Tibial nerve (tissue), 4 donors: ENCODE data around the gene NCKAP1.

Experiments used
- EP300 ChIP-seq, 2 donors: sonication (generic); formaldehyde crosslinking; IDR thresholded peaks; one replicate each; pipeline ENCODE4 v1.6.1; 2017; ENCODE audit warnings: antibody characterized with exemption in 2 of 2, mild to moderate bottlenecking in 1 of 2
- POLR2A ChIP-seq, 2 donors: fragments of 450-650 bp; IDR thresholded peaks; one replicate each; pipeline ENCODE4 v1.6.1; 2017; ENCODE audit warnings: antibody characterized with exemption in 2 of 2, mild to moderate bottlenecking in 2 of 2, moderate library complexity in 2 of 2
- TF ChIP-seq, protein P1 (sequence below), 5 experiments: fragments of 200-600 bp in 3 of 5; fragments of 450-650 bp in 2 of 5; sonication (generic) in 3 of 5; IDR thresholded peaks; one replicate each; pipeline ENCODE4 v1.5.1; 2016 to 2019; ENCODE audit warnings: antibody characterized with exemption in 5 of 5, mild to moderate bottlenecking in 3 of 5, moderate library complexity in 2 of 5

DNA sequence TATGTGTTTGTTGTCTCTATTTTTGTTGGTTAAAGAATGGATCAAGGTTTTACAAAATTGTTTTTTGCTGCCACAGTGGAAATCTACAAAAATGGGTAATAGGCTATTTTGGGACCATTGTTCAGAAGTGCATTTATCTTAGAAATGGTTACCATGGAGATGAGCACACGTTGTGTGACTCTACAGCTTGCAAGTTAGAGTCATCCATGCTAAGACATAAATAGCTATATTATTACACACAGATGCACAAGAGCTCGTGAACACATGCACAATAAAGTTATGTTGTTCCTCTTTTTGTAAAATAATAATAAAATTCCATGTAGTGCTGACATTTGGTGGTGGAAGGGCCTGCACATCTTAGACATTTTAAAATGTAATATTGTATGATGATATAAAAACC, 24.8 kb upstream of the NCKAP1 start:
- TF ChIP-seq, protein P1, sequence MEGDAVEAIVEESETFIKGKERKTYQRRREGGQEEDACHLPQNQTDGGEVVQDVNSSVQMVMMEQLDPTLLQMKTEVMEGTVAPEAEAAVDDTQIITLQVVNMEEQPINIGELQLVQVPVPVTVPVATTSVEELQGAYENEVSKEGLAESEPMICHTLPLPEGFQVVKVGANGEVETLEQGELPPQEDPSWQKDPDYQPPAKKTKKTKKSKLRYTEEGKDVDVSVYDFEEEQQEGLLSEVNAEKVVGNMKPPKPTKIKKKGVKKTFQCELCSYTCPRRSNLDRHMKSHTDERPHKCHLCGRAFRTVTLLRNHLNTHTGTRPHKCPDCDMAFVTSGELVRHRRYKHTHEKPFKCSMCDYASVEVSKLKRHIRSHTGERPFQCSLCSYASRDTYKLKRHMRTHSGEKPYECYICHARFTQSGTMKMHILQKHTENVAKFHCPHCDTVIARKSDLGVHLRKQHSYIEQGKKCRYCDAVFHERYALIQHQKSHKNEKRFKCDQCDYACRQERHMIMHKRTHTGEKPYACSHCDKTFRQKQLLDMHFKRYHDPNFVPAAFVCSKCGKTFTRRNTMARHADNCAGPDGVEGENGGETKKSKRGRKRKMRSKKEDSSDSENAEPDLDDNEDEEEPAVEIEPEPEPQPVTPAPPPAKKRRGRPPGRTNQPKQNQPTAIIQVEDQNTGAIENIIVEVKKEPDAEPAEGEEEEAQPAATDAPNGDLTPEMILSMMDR (IDR thresholded peaks at IDR 0.05) = no peak
- TF ChIP-seq POLR2A (IDR thresholded peaks at IDR 0.05) = no peak
- TF ChIP-seq EP300 (IDR thresholded peaks at IDR 0.05) = no peak
